Neuron (in vitro differentiated cells): Measurements from ENCODE around the gene LAMA5.
"Not testable (repeated sequence)": the region's sequence is repeated elsewhere in the genome, so short reads cannot be mapped to it uniquely, and the experiment has no call there.

Experiments used
- H2AFZ ChIP-seq: one replicate; pipeline ENCODE4 v1.6.1; 2013; ENCODE audit warnings: low read depth, mild to moderate bottlenecking, inconsistent platforms, low read length, moderate library complexity
- H3K27me3 ChIP-seq: one replicate; pipeline ENCODE4 v1.6.1; 2013; ENCODE audit warnings: low read length; ENCODE audit not compliant: insufficient read depth
- H3K36me3 ChIP-seq: one replicate; pipeline ENCODE4 v1.6.1; 2013; ENCODE audit warnings: low read length; ENCODE audit not compliant: insufficient read depth
- H3K4me1 ChIP-seq: one replicate; pipeline ENCODE4 v1.6.1; 2013; ENCODE audit warnings: low read length; ENCODE audit not compliant: insufficient read depth
- H3K4me3 ChIP-seq: 2 replicates; pipeline ENCODE4 v1.5.1; 2013; ENCODE audit warnings: mild to moderate bottlenecking, low read length, moderate library complexity
- H3K9me3 ChIP-seq: one replicate; pipeline ENCODE4 v1.6.1; 2013; ENCODE audit warnings: low read length

The LAMA5 gene

DNA sequence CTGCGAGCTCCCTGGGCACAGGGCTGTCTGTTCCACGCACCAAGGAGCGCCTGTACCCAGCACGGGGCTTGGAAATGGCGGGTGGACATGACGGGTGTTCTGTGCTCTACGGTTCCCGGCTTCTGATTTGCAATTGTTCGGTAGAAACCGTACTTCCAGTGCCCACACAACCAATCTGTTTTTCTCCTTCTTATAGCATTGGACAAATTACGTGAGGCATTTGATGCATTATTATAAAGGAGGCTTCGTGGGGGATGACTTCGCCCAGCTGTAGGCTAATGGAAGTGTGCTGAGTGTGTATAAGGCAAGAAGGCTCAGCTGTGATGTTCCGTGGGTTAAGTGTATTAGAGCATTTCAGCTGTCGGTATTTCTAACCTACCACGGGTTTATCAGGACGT is 10.0 kb upstream of the LAMA5 start:
- H2AFZ ChIP-seq, result no peak overlapping the region
- H3K4me1 ChIP-seq, result peaks cover 5% of the 10 kb centered on the region
- H3K27me3 ChIP-seq, result no peaks in the 10 kb centered on the region

DNA sequence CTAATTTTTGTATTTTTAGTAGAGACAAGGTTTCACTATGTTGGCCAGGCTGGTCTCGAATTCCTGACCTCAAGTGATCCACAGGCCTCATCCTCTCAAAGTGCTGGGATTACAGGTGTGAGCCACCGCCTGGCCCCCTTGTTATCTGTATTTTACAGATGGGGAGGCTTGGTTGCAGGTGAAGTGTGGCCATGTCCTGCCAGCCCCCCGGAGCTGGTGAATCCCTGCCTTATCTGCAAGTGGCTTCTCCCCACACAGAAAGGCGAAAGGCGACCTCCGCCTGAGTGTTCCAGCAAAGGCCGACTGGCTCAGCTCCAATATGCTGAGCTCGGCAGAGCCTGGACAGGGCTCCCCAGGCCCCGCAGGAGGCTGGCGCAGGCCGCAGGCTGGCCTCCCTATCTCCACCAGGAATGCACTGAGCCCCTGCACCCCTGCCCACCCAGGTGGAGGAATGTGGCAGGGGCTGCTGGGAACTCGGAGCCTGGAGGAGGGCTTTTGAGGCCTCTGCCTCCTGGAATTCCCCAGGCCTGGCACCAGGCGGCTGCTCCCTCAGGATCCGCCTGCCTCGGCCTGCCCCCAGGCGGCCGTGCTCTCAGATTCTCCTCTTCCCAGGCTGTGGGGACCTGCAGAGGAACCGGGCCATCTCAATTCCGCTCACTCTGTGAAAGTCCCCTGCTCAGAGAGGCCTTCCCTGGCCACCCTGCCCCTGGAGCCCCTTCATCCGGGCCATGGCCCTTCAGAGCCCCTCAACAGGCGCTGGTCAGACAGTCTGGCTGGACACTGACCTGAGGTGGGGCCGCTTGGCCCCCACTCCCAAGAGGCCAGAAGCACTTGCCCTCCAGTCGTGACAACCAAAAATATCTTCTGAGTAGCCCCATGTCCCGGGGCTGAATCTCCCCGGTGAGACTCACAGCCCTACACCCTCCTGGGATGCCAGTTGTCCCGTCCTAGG is 9.3 kb upstream of the LAMA5 start:
- H3K4me1 ChIP-seq, result peaks cover 5% of the 10 kb centered on the region
- no peaks in the 10 kb centered on the region for H3K36me3 ChIP-seq
- peaks cover 5% of the 10 kb centered on the region for H3K9me3 ChIP-seq
- H2AFZ ChIP-seq, result no peak overlapping the region
- H3K4me3 ChIP-seq, result no peak overlapping the region
- no peaks in the 10 kb centered on the region for H3K27me3 ChIP-seq

More for the DNA sequence above, 10.0 kb upstream of the LAMA5 start:
- H3K36me3 ChIP-seq, result peaks cover 6% of the 10 kb centered on the region
- H3K9me3 ChIP-seq, result peaks cover 5% of the 10 kb centered on the region
- H3K4me3 ChIP-seq, result no peak overlapping the region

DNA sequence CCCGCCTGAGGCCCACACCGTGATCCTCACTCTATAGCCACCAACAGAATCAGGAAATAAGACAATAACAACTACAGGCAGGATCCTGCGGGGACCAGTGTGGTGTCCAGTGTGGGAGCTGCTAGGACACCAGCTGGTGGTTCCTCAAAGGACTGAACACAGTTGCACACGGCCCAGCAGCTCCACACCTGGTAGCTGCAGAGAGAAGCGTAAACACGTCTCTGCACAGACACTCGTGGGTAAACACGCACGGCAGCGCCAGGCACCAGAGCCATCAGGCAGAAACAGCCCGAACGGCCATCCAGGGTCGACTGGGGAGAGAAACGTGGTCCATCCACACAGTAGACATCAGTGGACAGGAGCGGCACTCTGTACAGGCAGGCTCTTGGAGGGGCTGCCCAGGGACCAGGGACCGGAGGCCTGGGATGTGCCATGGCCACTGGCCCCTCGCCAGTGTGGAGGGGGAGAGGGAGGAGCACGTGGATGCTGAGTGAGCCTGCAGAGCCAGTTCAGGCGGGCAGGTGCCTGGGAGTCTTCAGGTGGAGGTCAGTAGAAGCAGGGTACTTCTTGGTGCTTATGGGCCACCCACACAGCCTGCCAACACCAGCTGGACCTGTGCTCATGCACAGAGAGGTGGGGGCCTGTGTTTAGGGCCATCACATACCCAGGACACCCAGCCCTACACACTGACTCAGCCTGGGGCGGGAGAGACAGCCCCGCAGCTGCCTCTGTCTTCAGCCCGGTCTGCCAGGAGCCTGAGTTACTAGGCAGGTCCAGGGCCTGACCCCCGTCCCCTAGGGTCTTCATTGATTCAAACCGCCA is 7.4 kb upstream of the LAMA5 start:
- Histone ChIP-seq H3K4me1 (peaks cover 19% of the 10 kb centered on the region), H3K9me3 (peaks cover 5% of the 10 kb centered on the region), H3K36me3 (no peaks in the 10 kb centered on the region), H3K4me3 (no peak overlapping the region), H3K27me3 (no peaks in the 10 kb centered on the region), H2AFZ (no peak overlapping the region)

DNA sequence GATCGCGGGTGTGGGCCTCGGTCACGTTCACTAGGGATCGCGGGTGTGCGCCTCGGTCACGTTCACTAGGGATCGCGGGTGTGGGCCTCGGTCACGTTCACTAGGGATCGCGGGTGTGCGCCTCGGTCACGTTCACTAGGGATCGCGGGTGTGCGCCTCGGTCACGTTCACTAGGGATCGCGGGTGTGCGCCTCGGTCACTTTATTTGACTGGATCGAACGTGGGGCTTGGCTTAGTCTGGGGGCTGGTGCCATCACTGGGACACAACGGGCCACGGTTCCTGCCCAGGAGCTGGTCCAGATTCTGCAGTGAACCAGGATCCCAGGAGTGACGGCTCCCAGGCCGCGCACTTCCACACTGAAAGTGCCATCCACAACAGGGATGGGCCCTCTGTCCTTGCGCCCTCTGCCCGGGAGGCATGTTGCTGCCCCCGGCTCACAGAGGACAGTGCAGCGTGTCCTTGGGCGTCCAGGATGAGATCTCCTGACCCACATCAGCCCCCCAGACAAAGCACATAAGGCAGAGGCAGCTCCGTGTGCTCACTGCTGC is 6.6 kb upstream of the LAMA5 start:
- H3K4me3 ChIP-seq, H3K9me3 ChIP-seq, H3K36me3 ChIP-seq, H3K27me3 ChIP-seq, H2AFZ ChIP-seq: not testable (repeated sequence)
- H3K4me1 ChIP-seq, result peaks cover 26% of the 10 kb centered on the region

DNA sequence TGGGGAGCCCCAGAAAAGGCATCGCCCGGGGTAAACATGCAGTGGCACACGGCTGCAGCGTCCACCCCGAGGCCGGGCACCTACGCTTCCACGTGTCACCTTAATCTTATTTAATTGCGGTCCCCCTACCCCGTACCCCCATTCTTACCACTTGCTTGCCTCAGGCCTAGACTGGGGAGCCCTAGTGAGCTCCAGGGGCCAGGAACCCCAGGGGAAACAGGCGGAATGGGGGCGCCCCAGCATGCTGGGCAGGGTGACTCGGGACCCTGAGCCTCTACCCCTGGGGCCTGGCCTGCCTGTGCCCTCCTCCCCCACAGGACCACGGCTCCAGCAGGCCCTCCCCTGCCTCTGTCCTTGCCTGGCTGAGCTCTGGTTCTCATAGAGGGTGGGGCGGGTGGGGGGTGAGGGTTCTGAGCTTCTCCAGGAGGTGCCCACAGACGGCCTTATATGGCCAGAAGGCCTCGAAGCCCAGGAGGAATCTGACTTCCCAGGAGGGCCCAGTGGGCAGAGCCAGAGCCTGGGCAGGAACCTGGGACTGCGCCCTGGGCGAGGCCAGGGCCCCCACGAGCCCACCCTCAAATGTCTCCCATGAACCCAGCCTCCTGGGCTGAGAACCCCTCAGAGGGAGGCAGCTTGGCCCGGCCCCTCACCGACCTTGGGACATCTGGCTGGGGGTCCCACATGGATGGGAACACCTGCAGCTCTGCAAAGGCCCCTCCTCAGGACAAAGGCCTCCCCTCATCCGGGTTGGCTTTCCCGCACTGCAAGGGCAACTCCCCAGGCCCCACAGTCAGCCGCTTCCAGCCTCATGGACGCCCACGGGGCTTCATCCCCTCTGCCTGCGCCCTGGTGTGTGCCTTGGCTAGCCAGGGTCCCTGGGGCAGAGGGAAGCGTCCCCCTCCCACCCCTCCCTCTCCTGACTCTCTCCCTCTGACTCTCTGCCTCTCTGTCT is 5.2 kb upstream of the LAMA5 start:
- Histone ChIP-seq H3K4me1 (peaks cover 40% of the 10 kb centered on the region), H3K27me3 (no peaks in the 10 kb centered on the region), H3K4me3 (no peak overlapping the region), H2AFZ (no peak overlapping the region), H3K36me3 (no peaks in the 10 kb centered on the region), H3K9me3 (peaks cover 5% of the 10 kb centered on the region)

DNA sequence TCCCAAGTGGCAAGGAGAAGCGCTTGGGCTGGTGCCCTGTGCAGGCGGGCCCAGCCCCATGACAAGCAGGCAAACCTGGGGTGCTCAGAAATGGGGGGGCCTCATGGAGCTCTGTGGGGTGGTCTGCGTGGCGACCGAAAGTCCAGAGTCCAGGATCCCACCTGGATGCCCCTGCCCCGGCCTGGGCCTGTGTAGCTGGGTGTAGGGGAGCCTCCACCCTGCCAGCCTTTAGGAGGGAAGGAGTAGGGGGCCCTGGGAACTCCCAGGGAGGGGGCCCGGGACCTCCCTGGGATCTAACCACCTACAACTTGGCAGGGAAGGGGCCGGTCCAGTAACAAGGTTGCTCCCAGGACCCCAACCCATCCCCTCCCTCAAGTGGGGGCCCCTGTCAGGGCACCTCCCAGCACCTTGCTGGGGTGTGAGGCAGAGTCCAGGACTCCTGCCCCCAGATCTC is 4.5 kb upstream of the LAMA5 start:
- peaks cover 40% of the 10 kb centered on the region for H3K4me1 ChIP-seq
- H3K4me3 ChIP-seq, result no peak overlapping the region

DNA sequence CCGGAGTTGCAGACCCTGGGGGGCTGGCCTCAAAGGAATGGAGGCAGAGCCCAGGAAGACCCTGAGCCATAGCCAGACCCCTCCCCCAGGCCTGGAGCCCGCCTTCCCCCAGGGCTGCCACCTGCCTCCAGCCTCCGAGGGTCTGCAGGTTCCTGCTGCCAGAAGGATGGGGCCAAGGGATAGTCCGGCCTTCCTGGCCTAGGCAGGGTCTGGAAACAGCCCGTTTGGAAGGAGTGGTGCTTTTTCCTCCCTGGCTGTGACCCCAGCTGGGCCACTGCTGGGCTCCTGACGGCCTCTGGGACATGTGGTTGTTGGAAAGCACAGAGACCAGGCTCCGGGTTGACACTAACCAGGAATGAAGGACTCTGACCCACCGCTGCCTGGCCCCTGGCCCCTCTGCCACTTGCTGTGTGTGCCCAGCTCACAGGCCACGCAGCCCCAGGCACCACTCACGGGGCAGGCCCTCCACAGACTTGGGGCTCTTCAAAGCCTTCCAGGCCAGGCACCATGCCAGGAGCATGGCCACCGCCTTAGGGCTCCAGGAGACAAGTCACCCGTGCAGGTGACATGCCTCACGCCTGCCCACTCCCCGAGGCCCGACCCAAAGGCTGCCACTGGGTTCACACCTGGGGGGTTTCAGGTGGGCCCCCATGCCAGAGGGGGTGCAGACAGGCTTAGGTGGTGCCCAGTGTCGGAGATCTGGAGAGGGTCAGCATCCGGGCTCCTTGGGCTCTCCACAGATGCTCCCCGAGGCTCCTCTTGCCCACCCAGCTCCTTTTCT is 3.9 kb upstream of the LAMA5 start:
- no peak overlapping the region for H2AFZ ChIP-seq
- H3K4me1 ChIP-seq, result peaks cover 39% of the 10 kb centered on the region
- H3K9me3 ChIP-seq, result peaks cover 5% of the 10 kb centered on the region
- H3K36me3 ChIP-seq, result no peaks in the 10 kb centered on the region
- H3K27me3 ChIP-seq, result no peaks in the 10 kb centered on the region
- H3K4me3 ChIP-seq, result no peak overlapping the region

More for the DNA sequence above, 4.5 kb upstream of the LAMA5 start:
- H3K9me3 ChIP-seq, result peaks cover 5% of the 10 kb centered on the region
- H3K36me3 ChIP-seq, result no peaks in the 10 kb centered on the region
- H3K27me3 ChIP-seq, result no peaks in the 10 kb centered on the region
- no peak overlapping the region for H2AFZ ChIP-seq

DNA sequence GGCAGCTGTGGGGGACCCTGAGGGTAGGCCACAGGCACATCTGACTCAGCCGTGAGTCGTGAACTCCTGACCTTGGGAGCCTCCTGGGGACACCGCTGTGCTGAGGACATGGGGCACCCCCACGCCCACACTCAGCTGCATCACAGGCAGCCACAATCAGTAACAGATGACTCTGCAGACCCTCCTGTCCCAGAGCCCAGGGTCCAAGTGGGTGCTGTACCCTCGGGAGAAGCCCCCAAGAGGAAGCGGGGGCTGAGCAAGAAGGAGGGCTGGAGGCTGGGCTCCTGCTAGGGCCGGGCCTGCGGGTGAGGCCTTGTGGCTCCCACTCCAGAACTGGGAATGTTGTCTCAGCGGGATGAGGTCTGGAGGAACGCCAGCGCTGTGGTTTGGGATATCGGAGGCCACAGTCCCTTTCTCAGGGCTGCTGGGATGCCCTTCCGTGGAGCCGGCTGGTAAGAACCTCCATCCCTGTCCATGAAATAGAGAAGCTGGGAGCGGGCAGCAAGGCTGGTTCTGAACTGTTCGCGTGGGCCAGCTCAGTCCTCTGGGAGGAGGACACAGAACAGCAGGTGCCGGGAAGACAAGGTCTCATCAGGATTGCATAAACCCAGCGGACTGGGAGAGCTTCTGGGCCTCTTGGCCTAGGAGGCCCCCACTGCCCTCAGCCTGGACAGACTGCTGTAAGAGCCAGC is 3.1 kb upstream of the LAMA5 start:
- no peaks in the 10 kb centered on the region for H3K36me3 ChIP-seq
- no peaks in the 10 kb centered on the region for H3K27me3 ChIP-seq
- H3K9me3 ChIP-seq, result peaks cover 5% of the 10 kb centered on the region
- no peak overlapping the region for H2AFZ ChIP-seq
- H3K4me1 ChIP-seq, result peaks cover 42% of the 10 kb centered on the region
- H3K4me3 ChIP-seq, result no peak overlapping the region

DNA sequence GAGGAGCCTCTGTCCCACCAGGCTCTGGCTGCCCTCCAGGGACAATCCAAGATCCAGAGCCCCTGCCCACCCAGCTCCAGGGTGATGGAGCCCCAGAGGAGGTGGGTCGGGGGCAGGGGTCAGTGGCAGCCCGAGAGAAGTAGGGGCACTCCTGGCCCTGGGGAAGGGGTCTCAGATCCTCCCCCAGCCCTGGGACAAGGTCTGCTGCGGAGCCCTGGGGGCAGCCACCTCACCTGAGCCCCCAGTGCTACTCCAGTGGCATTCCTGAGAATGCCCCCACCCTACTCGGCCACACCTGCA is 2.7 kb upstream of the LAMA5 start:
- peaks cover 5% of the 10 kb centered on the region for H3K9me3 ChIP-seq
- H3K36me3 ChIP-seq, result no peaks in the 10 kb centered on the region
- peaks cover 46% of the 10 kb centered on the region for H3K4me1 ChIP-seq
- no peaks in the 10 kb centered on the region for H3K27me3 ChIP-seq
- no peak overlapping the region for H2AFZ ChIP-seq
- H3K4me3 ChIP-seq, result no peak overlapping the region

DNA sequence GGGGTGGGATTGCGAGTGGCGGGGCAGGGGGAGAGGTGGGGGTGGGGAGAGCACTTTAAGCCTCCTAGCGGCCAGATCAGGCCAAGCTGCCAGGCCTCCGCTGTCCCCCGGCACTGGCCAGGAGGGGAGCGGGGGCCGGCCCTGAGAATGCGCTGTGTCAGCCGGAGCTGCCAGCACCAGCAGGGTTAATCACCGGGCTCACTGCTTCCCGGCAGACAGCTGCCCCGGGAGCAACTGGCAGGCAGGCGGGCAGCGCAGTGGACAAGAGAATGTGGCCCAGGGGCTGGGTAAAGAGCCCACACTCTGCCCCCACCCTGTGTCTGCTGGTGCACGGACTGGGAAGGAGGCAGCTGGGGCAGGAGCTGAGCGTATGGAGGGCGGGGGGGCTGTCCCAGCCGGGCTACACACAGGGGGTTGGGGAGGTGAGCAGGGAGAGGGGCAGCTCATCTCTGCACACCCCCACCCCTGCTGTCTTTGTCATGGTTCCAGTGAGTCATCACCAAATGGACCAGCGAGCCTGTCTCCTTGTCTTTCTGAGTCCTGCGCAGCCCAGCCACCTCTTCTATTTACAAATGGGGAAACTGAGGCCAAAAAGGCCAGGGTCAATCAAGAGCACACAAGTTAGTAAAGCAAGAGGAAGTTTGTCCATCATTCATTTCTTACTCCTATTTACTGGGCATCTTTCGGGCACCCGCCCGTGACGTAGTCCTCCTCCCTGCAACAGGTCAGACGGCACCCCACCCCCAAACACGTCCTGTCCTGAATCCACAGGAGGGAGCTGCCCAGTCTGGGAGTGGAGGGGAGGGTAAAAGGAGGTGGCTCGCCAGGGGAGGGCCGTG is 2.1 kb upstream of the LAMA5 start:
- Histone ChIP-seq H3K27me3 (no peaks in the 10 kb centered on the region), H3K4me1 (peaks cover 50% of the 10 kb centered on the region), H3K9me3 (peaks cover 5% of the 10 kb centered on the region), H2AFZ (peak overlapping the region; percentile 90), H3K36me3 (no peaks in the 10 kb centered on the region), H3K4me3 (peak overlapping the region; percentile 60)
